Measurements from ENCODE around the gene CD44. TPM values are rescaled to one million over a fixed set of nuclear protein-coding genes. Genes with fewer than 3 reads are reported as not detected.
A peak's percentile ranks its signal among the peaks of the same experiment; 100 is the strongest.

CD44 gene
- total and polyA plus RNA-seq, 12 donors = 7.0 to 104 (median 25.2) TPM

DNA sequence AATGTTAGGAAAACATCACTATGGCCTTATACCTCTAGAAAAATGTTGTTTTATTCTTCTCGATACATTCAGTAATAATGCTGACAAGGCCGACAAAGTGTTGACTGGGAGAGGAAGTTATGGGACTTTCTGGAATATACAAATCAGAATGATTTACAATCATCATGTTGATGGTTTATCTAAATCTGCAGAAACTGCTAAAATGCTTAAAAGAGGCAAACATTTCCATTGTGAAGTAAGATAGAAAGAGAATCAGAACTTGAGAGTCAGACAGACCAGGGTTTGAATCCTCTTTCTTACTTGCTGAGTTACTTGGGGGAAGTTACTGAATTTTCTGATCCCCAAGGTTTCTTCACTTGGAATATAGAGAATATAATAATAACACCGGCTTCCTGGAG is 89.4 kb downstream of the CD44 start:
- Histone ChIP-seq H3K36me3 (peaks cover 0 to 89% (median 5%) of the 10 kb centered on the region in 9 donors), H3K4me1 (peaks cover 0 to 23% (median 0%) of the 10 kb centered on the region in 9 donors), H3K9me3 (peaks cover 0 to 5% (median 0%) of the 10 kb centered on the region in 11 donors), H3K27ac (peak overlapping the region in 2 of 10 donors; percentile 22 to 84), H3K27me3 (no peaks in the 10 kb centered on the region), H3K4me3 (no peak overlapping the region)
- intact Hi-C loops (cut with DNase I) = no loop called here
- TF ChIP-seq, protein P1, sequence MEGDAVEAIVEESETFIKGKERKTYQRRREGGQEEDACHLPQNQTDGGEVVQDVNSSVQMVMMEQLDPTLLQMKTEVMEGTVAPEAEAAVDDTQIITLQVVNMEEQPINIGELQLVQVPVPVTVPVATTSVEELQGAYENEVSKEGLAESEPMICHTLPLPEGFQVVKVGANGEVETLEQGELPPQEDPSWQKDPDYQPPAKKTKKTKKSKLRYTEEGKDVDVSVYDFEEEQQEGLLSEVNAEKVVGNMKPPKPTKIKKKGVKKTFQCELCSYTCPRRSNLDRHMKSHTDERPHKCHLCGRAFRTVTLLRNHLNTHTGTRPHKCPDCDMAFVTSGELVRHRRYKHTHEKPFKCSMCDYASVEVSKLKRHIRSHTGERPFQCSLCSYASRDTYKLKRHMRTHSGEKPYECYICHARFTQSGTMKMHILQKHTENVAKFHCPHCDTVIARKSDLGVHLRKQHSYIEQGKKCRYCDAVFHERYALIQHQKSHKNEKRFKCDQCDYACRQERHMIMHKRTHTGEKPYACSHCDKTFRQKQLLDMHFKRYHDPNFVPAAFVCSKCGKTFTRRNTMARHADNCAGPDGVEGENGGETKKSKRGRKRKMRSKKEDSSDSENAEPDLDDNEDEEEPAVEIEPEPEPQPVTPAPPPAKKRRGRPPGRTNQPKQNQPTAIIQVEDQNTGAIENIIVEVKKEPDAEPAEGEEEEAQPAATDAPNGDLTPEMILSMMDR (IDR thresholded peaks at IDR 0.05) = no peak
- DNase-seq (no peak), ATAC-seq (no peak)
- WGBS, 2 donors = 93% methylated on average over 3 of the region's 3 CpGs

GRCh38 chr11:35230388-35230787 is 91.4 kb downstream of the CD44 start:
- intact Hi-C loops (cut with DNase I) = loop anchor here in 5 of 10 donors (5.0 to 10.0 kb wide), 4 partner anchors 154 to 306 kb away; no protein-coding TSS in a partner anchor
- H3K27ac ChIP-seq = no peak overlapping the region
- H3K27me3 ChIP-seq = no peaks in the 10 kb centered on the region
- DNase-seq (no peak), ATAC-seq (no peak)
- peaks cover 0 to 69% (median 5%) of the 10 kb centered on the region in 9 donors for H3K36me3 ChIP-seq
- peaks cover 0 to 23% (median 0%) of the 10 kb centered on the region in 9 donors for H3K4me1 ChIP-seq
- peaks cover 0 to 22% (median 4%) of the 10 kb centered on the region in 11 donors for H3K9me3 ChIP-seq
- no peak overlapping the region for H3K4me3 ChIP-seq
- 94 to 98% methylated on average over 1 of the region's 1 CpG for WGBS, 2 donors
- TF ChIP-seq, protein P1 (IDR thresholded peaks at IDR 0.05) = no peak

GRCh38 chr11:35231076-35231860 is 92.3 kb downstream of the CD44 start:
- peaks cover 0 to 22% (median 4%) of the 10 kb centered on the region in 11 donors for H3K9me3 ChIP-seq
- 85 to 96% methylated on average over 5 of the region's 5 CpGs for WGBS, 2 donors
- H3K4me3 ChIP-seq = no peak overlapping the region
- H3K27ac ChIP-seq = no peak overlapping the region
- H3K4me1 ChIP-seq = peaks cover 0 to 24% (median 0%) of the 10 kb centered on the region in 9 donors
- no peak for ATAC-seq
- intact Hi-C loops (cut with DNase I) = loop anchor here in 5 of 10 donors (5.0 to 10.0 kb wide), 4 partner anchors 154 to 306 kb away; no protein-coding TSS in a partner anchor
- TF ChIP-seq, protein P1 (IDR thresholded peaks at IDR 0.05) = no peak
- peaks cover 0 to 60% (median 5%) of the 10 kb centered on the region in 9 donors for H3K36me3 ChIP-seq
- DNase-seq = no peak
- no peaks in the 10 kb centered on the region for H3K27me3 ChIP-seq

DNA sequence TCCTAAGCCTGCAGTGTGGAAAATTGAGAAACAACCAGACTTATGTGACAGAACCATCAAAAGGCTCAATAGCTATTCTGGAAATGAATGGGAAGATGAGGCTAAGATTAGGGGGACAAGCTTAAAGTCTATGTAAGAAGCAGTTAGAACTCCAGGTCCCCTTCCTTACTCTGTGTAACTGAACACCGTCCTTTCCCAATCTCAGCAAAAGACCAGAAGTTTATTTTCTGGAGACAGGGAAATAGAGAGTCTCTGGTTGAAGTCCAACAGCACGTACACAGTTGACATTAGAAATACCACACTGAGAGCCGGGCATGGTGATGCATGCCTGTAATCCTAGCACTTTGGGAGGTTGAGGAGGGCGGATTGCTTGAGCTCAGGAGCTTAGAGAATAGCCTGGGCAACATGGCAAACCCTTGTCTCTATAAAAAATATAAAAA is 93.9 kb downstream of the CD44 start:
- peaks cover 0 to 43% (median 5%) of the 10 kb centered on the region in 9 donors for H3K36me3 ChIP-seq
- WGBS, 2 donors = 90 to 96% methylated on average over 4 of the region's 4 CpGs

More for the DNA sequence above, 93.9 kb downstream of the CD44 start:
- DNase-seq (no peak), ATAC-seq (no peak)
- peak overlapping the region in 1 of 10 donors; percentile 27 for H3K27ac ChIP-seq
- intact Hi-C loops (cut with DNase I) = loop anchor here in 5 of 10 donors (5.0 to 10.0 kb wide), 4 partner anchors 152 to 308 kb away; no protein-coding TSS in a partner anchor
- H3K4me1 ChIP-seq = peaks cover 0 to 26% (median 0%) of the 10 kb centered on the region in 9 donors
- peaks cover 0 to 22% (median 4%) of the 10 kb centered on the region in 11 donors for H3K9me3 ChIP-seq
- no peak overlapping the region for H3K4me3 ChIP-seq
- no peaks in the 10 kb centered on the region for H3K27me3 ChIP-seq
- TF ChIP-seq, protein P1 (IDR thresholded peaks at IDR 0.05) = no peak
